Activated B cell treated with CpG ODN at 0.5 μM for 24 hours (primary cell): ENCODE results near the gene SYNE2. TPM values are rescaled to one million over a fixed set of nuclear protein-coding genes. Genes with fewer than 3 reads are reported as not detected.

Experiments used
- ATAC-seq: fragments of 200-7000 bp; cut with Tn5 transposase; one replicate; pipeline ENCODE4 v1.10.0; 2021; ENCODE audit warnings: low read depth, mild to moderate bottlenecking, moderate library complexity
- CTCF ChIA-PET: fragments of 350-600 bp; sonication (Branson Sonifier 250); formaldehyde crosslinking; loops from one replicate; lab custom pipeline; 2021; ENCODE audit warnings: antibody characterized with exemption; lab: Charles Lee
- POLR2A ChIA-PET: fragments of 350-600 bp; sonication (Branson Sonifier 250); formaldehyde crosslinking; loops from one replicate; lab custom pipeline; 2021; ENCODE audit warnings: antibody characterized with exemption; lab: Charles Lee
- DNase-seq: peaks from one replicate; pipeline ENCODE4 v3.0.0; 2022
- H3K27ac Mint-ChIP-seq: one replicate; pipeline ENCODE4 v1.8.0; 2020; ENCODE audit warnings: mixed read lengths
- H3K27me3 Mint-ChIP-seq: one replicate; pipeline ENCODE4 v1.8.0; 2021; ENCODE audit warnings: mixed read lengths
- H3K36me3 Mint-ChIP-seq: one replicate; pipeline ENCODE4 v1.8.0; 2021; ENCODE audit warnings: low read depth, mixed read lengths
- H3K4me1 Mint-ChIP-seq: one replicate; pipeline ENCODE4 v1.8.0; 2021; ENCODE audit warnings: mixed read lengths
- H3K4me3 Mint-ChIP-seq: one replicate; pipeline ENCODE4 v1.8.0; 2020; ENCODE audit warnings: mild to moderate bottlenecking, mixed read lengths
- H3K9me3 Mint-ChIP-seq: one replicate; pipeline ENCODE4 v1.8.0; 2020; ENCODE audit warnings: mixed read lengths
- CTCF ChIP-seq: fragments of 200-600 bp; IDR thresholded peaks from one replicate; pipeline ENCODE4 v1.8.0; 2022; ENCODE audit warnings: antibody characterized with exemption, mild to moderate bottlenecking
- intact Hi-C: fragments of 100-400 bp; cut with micrococcal nuclease; formaldehyde crosslinking; loops from one replicate; pipeline ENCODE4 v1.15.1; 2024
- total RNA-seq: library from RNA; stranded (reverse); gene quantifications from 2 replicates; pipeline ENCODE4 v1.2.3, GENCODE V29; 2022

The SYNE2 gene
- total RNA-seq, 1 donor from 2014 or later, result 40.1 TPM

- no peak for ATAC-seq
- no peak for TF ChIP-seq CTCF
- DNase-seq, result no peak
- H3K4me1 Mint-ChIP-seq, result no peaks in the 10 kb centered on the region
- no peaks in the 10 kb centered on the region for H3K9me3 Mint-ChIP-seq
- H3K36me3 Mint-ChIP-seq, result peaks cover 14% of the 10 kb centered on the region
- no peaks in the 10 kb centered on the region for H3K27me3 Mint-ChIP-seq
- POLR2A ChIA-PET, result no interaction called here
- no peak overlapping the region for H3K27ac Mint-ChIP-seq
- CTCF ChIA-PET, result no interaction called here
- no peak overlapping the region for H3K4me3 Mint-ChIP-seq
- intact Hi-C loops, result no loop called here
Measured at GRCh38 chr14:64064447-64064846, 211.6 kb downstream of the SYNE2 start.

- H3K36me3 Mint-ChIP-seq, result peaks cover 32% of the 10 kb centered on the region
- H3K27ac Mint-ChIP-seq, result no peak overlapping the region
- H3K4me3 Mint-ChIP-seq, result no peak overlapping the region
- POLR2A ChIA-PET, result no interaction called here
- CTCF ChIA-PET, result no interaction called here
- no peaks in the 10 kb centered on the region for H3K27me3 Mint-ChIP-seq
- intact Hi-C loops, result no loop called here
- no peaks in the 10 kb centered on the region for H3K4me1 Mint-ChIP-seq
- no peak for DNase-seq
- no peaks in the 10 kb centered on the region for H3K9me3 Mint-ChIP-seq
- TF ChIP-seq CTCF, result no peak
- no peak for ATAC-seq
Measured at GRCh38 chr14:64069634-64070359, 217.0 kb downstream of the SYNE2 start.

GRCh38 chr14:64074961-64075612 lies 222.3 kb downstream of the SYNE2 start:
- CTCF ChIA-PET, result interaction anchor here (0.6 kb wide), 1 partner anchor 156 kb away, joined by 5 read pairs; no protein-coding TSS in a partner anchor
- no peak for TF ChIP-seq CTCF
- no peak for DNase-seq
- no peaks in the 10 kb centered on the region for H3K9me3 Mint-ChIP-seq
- intact Hi-C loops, result no loop called here
- no peak overlapping the region for H3K27ac Mint-ChIP-seq
- no peak overlapping the region for H3K4me3 Mint-ChIP-seq
- no peak for ATAC-seq
- POLR2A ChIA-PET, result no interaction called here
- no peaks in the 10 kb centered on the region for H3K27me3 Mint-ChIP-seq
- peaks cover 37% of the 10 kb centered on the region for H3K36me3 Mint-ChIP-seq
- no peaks in the 10 kb centered on the region for H3K4me1 Mint-ChIP-seq

- Mint-ChIP-seq H3K4me1 (no peaks in the 10 kb centered on the region), H3K4me3 (no peak overlapping the region), H3K36me3 (peaks cover 42% of the 10 kb centered on the region), H3K9me3 (no peaks in the 10 kb centered on the region), H3K27ac (no peak overlapping the region), H3K27me3 (no peaks in the 10 kb centered on the region)
- intact Hi-C loops, result no loop called here
- ATAC-seq (no peak), DNase-seq (no peak)
- ChIA-PET CTCF (interaction anchor here (0.6 kb wide), 1 partner anchor 156 kb away, joined by 5 read pairs; no protein-coding TSS in a partner anchor), POLR2A (no interaction called here)
- TF ChIP-seq CTCF, result no peak
Measured at GRCh38 chr14:64075613-64076005, 222.8 kb downstream of the SYNE2 start.

GRCh38 chr14:64080452-64080851 lies 227.6 kb downstream of the SYNE2 start:
- CTCF ChIA-PET, result no interaction called here

More at GRCh38 chr14:64080452-64080851, 227.6 kb downstream of the SYNE2 start:
- no peak for DNase-seq
- H3K27ac Mint-ChIP-seq, result no peak overlapping the region
- no peaks in the 10 kb centered on the region for H3K4me1 Mint-ChIP-seq
- H3K36me3 Mint-ChIP-seq, result peaks cover 32% of the 10 kb centered on the region
- intact Hi-C loops, result no loop called here
- H3K9me3 Mint-ChIP-seq, result no peaks in the 10 kb centered on the region
- ATAC-seq, result no peak
- H3K27me3 Mint-ChIP-seq, result no peaks in the 10 kb centered on the region
- no peak for TF ChIP-seq CTCF
- H3K4me3 Mint-ChIP-seq, result no peak overlapping the region
- POLR2A ChIA-PET, result interaction anchor here (0.5 kb wide), 1 partner anchor 308 kb away, joined by 3 read pairs; the partner anchor contains the start of gene MTHFD1
